Bladder microvascular endothelial cell (primary cell): ENCODE data around the gene VWA2. TPM values are rescaled to one million over a fixed set of nuclear protein-coding genes. Genes with fewer than 3 reads are reported as not detected.

Source experiments
- total RNA-seq: library from RNA; depleted of rRNA; stranded (reverse); fragments of >200 nt; gene quantifications from 2 replicates; pipeline ENCODE4 v1.2.3, GENCODE V29; 2014

The VWA2 gene
- total RNA-seq = not detected in 2 replicates

GRCh38 chr10:114239117-114239993 lies at the start of gene VWA2:
TSS of gene VWA2 (plus strand) at chr10:114239254. CDS start at chr10:114248714, 9,460 bp downstream.

Other genes starting within 250 kb of the VWA2 start
- gene ADRB1, start 195.4 kb upstream of the VWA2 start, total RNA-seq = 0.32 and 47.8 TPM in 2 replicates
- gene CCDC186, start 65.1 kb upstream of the VWA2 start, total RNA-seq = 11.0 and 26.1 TPM in 2 replicates
- gene TDRD1, start 59.9 kb upstream of the VWA2 start, total RNA-seq = not detected in 2 replicates
- 6.5 and 6.9 TPM in 2 replicates for gene AFAP1L2, start 165.2 kb downstream of the VWA2 start, total RNA-seq